ENCODE data around the gene KRT6C. TPM values are rescaled to one million over a fixed set of nuclear protein-coding genes. Genes with fewer than 3 reads are reported as not detected.

KRT6C gene
- total and polyA plus RNA-seq, 8 donors, result not detected

DNA sequence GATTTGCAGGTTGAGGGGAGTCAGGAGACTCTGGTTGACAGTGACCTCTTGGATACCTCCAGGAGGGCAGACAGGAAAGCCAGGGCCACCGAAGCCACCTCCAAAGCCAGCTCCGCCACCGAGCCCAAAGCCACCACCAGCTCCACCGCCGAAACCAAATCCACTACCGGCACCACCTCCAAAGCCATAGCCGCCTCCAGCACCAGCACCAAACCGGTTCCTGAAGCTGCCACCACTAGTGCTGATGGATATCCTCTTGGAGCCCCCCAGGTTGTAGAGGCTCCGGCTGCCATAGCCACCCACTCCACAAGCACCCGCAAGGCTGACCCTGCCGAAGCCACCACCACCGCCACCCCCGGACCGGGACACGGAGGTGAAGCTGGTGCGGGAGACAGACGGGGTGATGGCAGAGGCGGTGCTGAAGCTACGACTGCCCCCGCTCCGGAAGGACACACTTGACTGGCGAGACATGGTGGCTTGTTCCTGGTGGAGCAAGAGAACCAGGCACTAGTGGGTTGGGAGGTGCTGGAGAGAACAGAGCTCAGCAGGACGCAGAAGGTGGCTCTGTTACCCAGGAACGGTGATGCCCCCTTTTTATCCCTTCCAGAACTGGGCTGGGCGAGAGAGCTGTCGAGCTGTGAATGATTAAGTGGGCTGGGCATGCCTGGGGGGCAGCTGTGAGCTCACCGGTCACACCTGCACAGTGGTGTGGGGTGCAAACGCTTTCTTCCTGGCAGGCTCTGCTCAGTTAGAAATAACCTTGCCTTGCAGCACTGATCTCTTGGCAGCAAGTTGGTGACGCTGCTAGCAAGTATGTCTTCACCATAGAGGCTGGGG lies 46.4 kb upstream of the KRT6C start, which contains the start of gene KRT5:
Gene KRT5 (minus strand): TSS at position 569 of the 837 bp plus-strand sequence. CDS start 98 bp downstream, at position 471.
- H3K27me3 ChIP-seq, result no peaks in the 10 kb centered on the region
- TF ChIP-seq, protein P1, sequence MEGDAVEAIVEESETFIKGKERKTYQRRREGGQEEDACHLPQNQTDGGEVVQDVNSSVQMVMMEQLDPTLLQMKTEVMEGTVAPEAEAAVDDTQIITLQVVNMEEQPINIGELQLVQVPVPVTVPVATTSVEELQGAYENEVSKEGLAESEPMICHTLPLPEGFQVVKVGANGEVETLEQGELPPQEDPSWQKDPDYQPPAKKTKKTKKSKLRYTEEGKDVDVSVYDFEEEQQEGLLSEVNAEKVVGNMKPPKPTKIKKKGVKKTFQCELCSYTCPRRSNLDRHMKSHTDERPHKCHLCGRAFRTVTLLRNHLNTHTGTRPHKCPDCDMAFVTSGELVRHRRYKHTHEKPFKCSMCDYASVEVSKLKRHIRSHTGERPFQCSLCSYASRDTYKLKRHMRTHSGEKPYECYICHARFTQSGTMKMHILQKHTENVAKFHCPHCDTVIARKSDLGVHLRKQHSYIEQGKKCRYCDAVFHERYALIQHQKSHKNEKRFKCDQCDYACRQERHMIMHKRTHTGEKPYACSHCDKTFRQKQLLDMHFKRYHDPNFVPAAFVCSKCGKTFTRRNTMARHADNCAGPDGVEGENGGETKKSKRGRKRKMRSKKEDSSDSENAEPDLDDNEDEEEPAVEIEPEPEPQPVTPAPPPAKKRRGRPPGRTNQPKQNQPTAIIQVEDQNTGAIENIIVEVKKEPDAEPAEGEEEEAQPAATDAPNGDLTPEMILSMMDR (IDR thresholded peaks at IDR 0.05), result no peak
- intact Hi-C loops (cut with DNase I), result no loop called here
- ATAC-seq (peak in 2 of 4 donors; percentile 20 to 42), FAIRE-seq (no peak), DNase-seq (peak in 1 of 6 donors; percentile 20)
- no peaks in the 10 kb centered on the region for H3K9me3 ChIP-seq
- peak within 1 kb of the TSS; percentile 43 to 70 (median 54) for H3K27ac ChIP-seq
- H3K4me3 ChIP-seq, result no peak within 1 kb of the TSS
- WGBS, 2 donors, result 87% methylated on average over 28 to 29 of the region's 29 CpGs
- H3K4me1 ChIP-seq, result peaks cover 9 to 14% (median 9%) of the 10 kb centered on the region in 3 donors
- no peaks in the 10 kb centered on the region for H3K36me3 ChIP-seq

DNA sequence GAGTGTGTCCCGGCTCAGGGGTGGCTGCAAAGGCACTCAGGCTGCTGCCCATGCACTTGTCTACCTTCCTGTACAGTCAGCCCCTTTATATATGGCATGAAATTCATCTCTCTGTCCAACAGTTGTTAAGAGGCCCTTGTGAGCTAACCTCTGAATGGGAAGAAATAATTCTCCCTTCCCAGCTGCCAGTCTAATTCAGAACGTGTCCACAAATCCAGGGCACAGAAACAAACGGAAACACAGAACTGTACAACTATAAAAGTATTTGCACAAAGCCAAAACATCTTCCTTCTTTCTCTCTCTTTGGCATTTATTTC lies 45.7 kb upstream of the KRT6C start:
- peaks cover 9 to 14% (median 9%) of the 10 kb centered on the region in 3 donors for H3K4me1 ChIP-seq
- DNase-seq, result no peak
- no peak overlapping the region for H3K4me3 ChIP-seq
- WGBS, 2 donors, result 87 to 89% methylated on average over 3 of the region's 3 CpGs
- no peak overlapping the region for H3K27ac ChIP-seq
- ATAC-seq, result no peak
- no peaks in the 10 kb centered on the region for H3K36me3 ChIP-seq
- intact Hi-C loops (cut with DNase I), result no loop called here
- H3K27me3 ChIP-seq, result no peaks in the 10 kb centered on the region
- no peak for FAIRE-seq
- H3K9me3 ChIP-seq, result no peaks in the 10 kb centered on the region
- TF ChIP-seq, protein P1 (IDR thresholded peaks at IDR 0.05), result no peak

DNA sequence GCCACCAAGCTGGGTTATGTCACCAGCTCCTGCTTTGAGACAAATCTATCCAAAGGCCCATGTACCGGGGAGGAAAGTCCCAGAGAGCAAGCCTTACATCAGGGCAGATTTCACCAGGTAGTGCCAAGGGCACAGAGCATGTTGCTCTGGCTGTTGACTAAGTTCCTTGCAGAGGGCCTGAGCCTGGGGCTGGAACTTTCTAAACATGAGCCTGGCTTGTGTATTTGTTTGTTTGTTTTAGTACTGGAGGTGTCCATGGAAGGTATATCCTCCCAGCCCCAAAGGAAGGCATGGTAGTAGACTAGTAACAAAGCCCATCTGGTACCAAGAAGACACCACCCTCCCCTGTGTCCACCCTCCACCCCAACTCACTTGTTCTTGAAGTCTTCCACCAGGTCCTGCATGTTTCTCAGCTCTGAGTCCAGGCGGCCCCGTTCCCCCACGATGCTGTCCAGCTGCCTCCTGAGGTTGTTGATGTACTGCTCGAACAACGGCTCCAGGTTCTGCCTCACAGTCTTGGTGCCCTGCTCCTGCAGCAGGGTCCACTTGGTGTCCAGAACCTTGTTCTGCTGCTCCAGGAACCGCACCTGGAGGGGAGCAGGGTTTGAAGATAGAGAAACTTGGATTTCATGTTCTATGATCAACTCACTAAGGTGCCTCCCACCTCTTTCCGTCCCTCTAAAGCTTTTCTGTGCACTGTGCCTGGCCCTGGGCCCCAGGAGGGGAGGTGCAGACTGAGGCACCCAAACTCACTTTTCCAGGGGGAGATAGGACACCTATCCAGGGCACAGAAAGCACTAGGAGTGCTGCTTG lies 45.2 kb upstream of the KRT6C start:
- FAIRE-seq (no peak), DNase-seq (no peak), ATAC-seq (no peak)
- intact Hi-C loops (cut with DNase I), result no loop called here
- TF ChIP-seq, protein P1 (IDR thresholded peaks at IDR 0.05), result no peak
- Histone ChIP-seq H3K4me1 (peaks cover 9 to 14% (median 9%) of the 10 kb centered on the region in 3 donors), H3K27me3 (no peaks in the 10 kb centered on the region), H3K9me3 (no peaks in the 10 kb centered on the region), H3K4me3 (no peak overlapping the region), H3K27ac (no peak overlapping the region), H3K36me3 (no peaks in the 10 kb centered on the region)
- WGBS, 2 donors, result 78 to 88% methylated on average over 8 of the region's 8 CpGs

DNA sequence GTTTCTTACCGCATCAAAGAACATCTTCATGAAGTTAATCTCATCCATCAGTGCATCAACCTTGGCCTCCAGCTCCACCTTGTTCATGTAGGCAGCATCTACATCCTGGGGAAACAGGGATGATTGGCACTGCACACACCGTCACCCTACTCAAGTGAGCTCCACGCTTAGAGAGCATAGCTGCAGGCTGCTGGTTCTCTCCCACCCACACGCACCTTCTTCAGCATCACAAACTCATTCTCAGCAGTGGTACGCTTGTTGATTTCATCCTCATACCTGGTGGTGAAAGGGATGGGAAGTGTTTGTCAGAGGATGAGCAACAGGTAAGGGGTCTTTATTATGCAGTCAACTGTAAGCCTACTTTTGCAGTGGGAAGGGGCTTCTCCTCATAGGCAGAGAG lies 44.3 kb upstream of the KRT6C start:
- Histone ChIP-seq H3K27ac (no peak overlapping the region), H3K4me1 (peaks cover 9 to 14% (median 9%) of the 10 kb centered on the region in 3 donors), H3K9me3 (no peaks in the 10 kb centered on the region), H3K36me3 (no peaks in the 10 kb centered on the region), H3K4me3 (no peak overlapping the region), H3K27me3 (no peaks in the 10 kb centered on the region)
- WGBS, 2 donors, result 91 to 95% methylated on average over 5 of the region's 5 CpGs
- TF ChIP-seq, protein P1 (IDR thresholded peaks at IDR 0.05), result no peak
- FAIRE-seq (no peak), DNase-seq (no peak), ATAC-seq (no peak)
- intact Hi-C loops (cut with DNase I), result no loop called here

Data from pancreas (tissue), 10 donors.